MCF 10A (cell line): ENCODE data around the gene FCRL3. TPM values are rescaled to one million over a fixed set of nuclear protein-coding genes. Genes with fewer than 3 reads are reported as not detected.

Experiments used
- BruUV-seq: library from RNA; stranded (reverse); fragments of 400-500 nt; replicated peaks from 2 replicates; lab custom pipeline; 2021; lab: Mats Ljungman, UMichigan
- CTCF ChIA-PET: fragments of 300-600 bp; sonication (Branson Sonifier 250); formaldehyde crosslinking; extraction: SDS; loops from one replicate; lab custom pipeline; 2021; ENCODE audit warnings: antibody characterized with exemption, inconsistent platforms; lab: Yijun Ruan, JAX
- POLR2A ChIA-PET: fragments of 300-600, 350-650 bp; sonication (Branson Sonifier 250); formaldehyde crosslinking; extraction: SDS; loops from one replicate; lab custom pipeline; 2020; ENCODE audit warnings: antibody characterized with exemption, inconsistent platforms; lab: Yijun Ruan, JAX
- DNase-seq: peaks from one replicate; pipeline ENCODE4 v3.0.0-alpha.2; 2018; ENCODE audit not compliant: unreplicated experiment
- H3K27ac Mint-ChIP-seq: one replicate; pipeline ENCODE4 v1.8.0; 2022; ENCODE audit warnings: mild to moderate bottlenecking, low read depth, mixed read lengths; ENCODE audit not compliant: unreplicated experiment
- H3K27me3 Mint-ChIP-seq: one replicate; pipeline ENCODE4 v1.8.0; 2022; ENCODE audit warnings: mixed read lengths; ENCODE audit not compliant: insufficient read depth, unreplicated experiment
- H3K36me3 Mint-ChIP-seq: one replicate; pipeline ENCODE4 v1.8.0; 2022; ENCODE audit warnings: mild to moderate bottlenecking, moderate library complexity, mixed read lengths; ENCODE audit not compliant: insufficient read depth, unreplicated experiment
- H3K4me1 Mint-ChIP-seq: one replicate; pipeline ENCODE4 v1.8.0; 2022; ENCODE audit warnings: mixed read lengths; ENCODE audit not compliant: insufficient read depth, unreplicated experiment
- H3K4me3 Mint-ChIP-seq: one replicate; pipeline ENCODE4 v1.8.0; 2022; ENCODE audit warnings: mild to moderate bottlenecking, moderate library complexity, mixed read lengths; ENCODE audit not compliant: unreplicated experiment
- H3K9me3 Mint-ChIP-seq: one replicate; pipeline ENCODE4 v1.8.0; 2022; ENCODE audit warnings: mixed read lengths; ENCODE audit not compliant: unreplicated experiment
- intact Hi-C: fragments of 100-400 bp; cut with micrococcal nuclease; formaldehyde crosslinking; loops from 2 replicates; pipeline ENCODE4 v1.14.1; 2022
- total RNA-seq: library from RNA; stranded (reverse); gene quantifications from 2 replicates; pipeline ENCODE4 v1.2.3, GENCODE V29; 2022
- TF ChIP-seq, protein P1 (sequence below): fragments of 200-600 bp; IDR thresholded peaks from one replicate; pipeline ENCODE4 v1.8.0; 2022; ENCODE audit warnings: antibody characterized with exemption, mild to moderate bottlenecking; ENCODE audit not compliant: unreplicated experiment

FCRL3 gene
- total RNA-seq, 1 experiment from 2014 or later, result not detected

DNA sequence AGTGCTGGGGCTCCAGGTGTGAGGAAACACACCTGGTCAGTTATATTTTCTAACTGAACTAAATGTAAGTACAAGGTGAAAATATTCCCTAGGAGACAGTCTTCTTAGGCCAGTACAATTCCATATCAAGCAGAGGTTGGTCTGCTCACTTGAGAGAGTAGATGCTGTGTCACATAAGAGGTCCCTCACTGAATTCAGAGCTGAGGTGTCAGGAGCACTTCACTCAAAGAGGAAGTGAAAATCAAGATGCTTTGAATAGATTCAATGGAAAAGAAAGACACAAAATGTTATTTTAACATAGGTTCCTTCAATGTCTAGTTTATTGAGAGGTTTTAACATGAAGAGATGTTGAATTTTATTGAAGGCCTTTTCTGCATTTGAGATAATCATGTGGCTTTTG lies 4.3 kb upstream of the FCRL3 start:
- CTCF ChIA-PET, result no interaction called here
- Mint-ChIP-seq H3K4me3 (no peak overlapping the region), H3K9me3 (no peaks in the 10 kb centered on the region), H3K27me3 (peaks cover 65% of the 10 kb centered on the region), H3K4me1 (no peaks in the 10 kb centered on the region), H3K27ac (no peak overlapping the region), H3K36me3 (no peaks in the 10 kb centered on the region)
- no peak for DNase-seq
- BruUV-seq, result no TSS peak
- TF ChIP-seq, protein P1, sequence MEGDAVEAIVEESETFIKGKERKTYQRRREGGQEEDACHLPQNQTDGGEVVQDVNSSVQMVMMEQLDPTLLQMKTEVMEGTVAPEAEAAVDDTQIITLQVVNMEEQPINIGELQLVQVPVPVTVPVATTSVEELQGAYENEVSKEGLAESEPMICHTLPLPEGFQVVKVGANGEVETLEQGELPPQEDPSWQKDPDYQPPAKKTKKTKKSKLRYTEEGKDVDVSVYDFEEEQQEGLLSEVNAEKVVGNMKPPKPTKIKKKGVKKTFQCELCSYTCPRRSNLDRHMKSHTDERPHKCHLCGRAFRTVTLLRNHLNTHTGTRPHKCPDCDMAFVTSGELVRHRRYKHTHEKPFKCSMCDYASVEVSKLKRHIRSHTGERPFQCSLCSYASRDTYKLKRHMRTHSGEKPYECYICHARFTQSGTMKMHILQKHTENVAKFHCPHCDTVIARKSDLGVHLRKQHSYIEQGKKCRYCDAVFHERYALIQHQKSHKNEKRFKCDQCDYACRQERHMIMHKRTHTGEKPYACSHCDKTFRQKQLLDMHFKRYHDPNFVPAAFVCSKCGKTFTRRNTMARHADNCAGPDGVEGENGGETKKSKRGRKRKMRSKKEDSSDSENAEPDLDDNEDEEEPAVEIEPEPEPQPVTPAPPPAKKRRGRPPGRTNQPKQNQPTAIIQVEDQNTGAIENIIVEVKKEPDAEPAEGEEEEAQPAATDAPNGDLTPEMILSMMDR, result no peak
- POLR2A ChIA-PET, result no interaction called here
- intact Hi-C loops, result no loop called here

DNA sequence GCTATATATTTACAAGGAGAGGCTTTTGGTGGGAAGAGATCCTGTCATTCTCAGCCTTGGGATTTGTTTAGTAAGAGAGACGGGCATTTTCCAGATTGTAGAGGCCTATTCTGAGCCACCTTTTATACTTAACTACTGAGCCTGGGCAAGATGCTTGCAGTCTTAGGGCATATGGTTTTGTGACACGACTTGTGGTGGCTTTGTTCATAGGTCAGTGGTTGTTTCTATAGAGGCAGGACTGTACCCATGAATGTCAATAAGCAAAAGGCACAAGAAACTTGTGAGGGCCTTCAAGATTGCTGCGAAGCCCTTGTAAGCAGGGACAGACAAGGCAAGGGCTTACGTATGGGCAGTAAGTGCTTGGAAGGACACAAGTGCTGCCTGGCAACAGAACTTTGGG lies 3.4 kb upstream of the FCRL3 start:
- no peaks in the 10 kb centered on the region for H3K4me1 Mint-ChIP-seq
- TF ChIP-seq, protein P1, result no peak
- POLR2A ChIA-PET, result no interaction called here
- CTCF ChIA-PET, result interaction anchor here (0.7 kb wide), 1 partner anchor 13 kb away, joined by 4 read pairs; no protein-coding TSS in a partner anchor
- no TSS peak for BruUV-seq
- DNase-seq, result no peak
- H3K9me3 Mint-ChIP-seq, result no peaks in the 10 kb centered on the region
- peaks cover 65% of the 10 kb centered on the region for H3K27me3 Mint-ChIP-seq
- H3K36me3 Mint-ChIP-seq, result no peaks in the 10 kb centered on the region
- H3K4me3 Mint-ChIP-seq, result no peak overlapping the region
- H3K27ac Mint-ChIP-seq, result no peak overlapping the region
- intact Hi-C loops, result no loop called here

DNA sequence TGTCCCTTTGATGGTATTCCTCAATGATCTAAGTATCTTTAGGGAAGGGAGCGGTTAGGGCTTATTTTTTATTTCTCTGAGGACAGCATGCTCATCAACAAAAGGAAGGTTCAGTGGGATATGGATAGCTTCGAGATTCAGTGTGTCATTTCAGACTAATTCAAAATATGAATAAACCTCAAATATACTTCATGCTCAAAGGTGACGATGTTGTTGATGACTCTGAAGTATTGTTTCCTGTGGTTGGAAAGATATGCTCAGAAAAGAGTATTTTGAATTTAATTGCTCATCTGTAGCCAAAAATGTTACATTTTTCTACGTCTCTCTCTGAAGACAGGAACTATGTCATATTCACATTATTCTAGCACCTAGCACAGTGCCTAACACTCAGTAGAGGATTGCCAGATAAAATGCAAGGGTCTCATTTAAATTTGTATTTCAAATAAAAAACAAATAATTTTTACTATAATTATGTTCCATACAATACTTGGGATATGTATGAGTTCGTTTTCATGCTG lies 1.8 kb upstream of the FCRL3 start:
- no TSS peak for BruUV-seq
- no peak overlapping the region for H3K27ac Mint-ChIP-seq
- no peaks in the 10 kb centered on the region for H3K36me3 Mint-ChIP-seq
- DNase-seq, result no peak
- H3K9me3 Mint-ChIP-seq, result no peaks in the 10 kb centered on the region
- H3K4me3 Mint-ChIP-seq, result no peak overlapping the region
- ChIA-PET CTCF (interaction anchor here (1.1 kb wide), 1 partner anchor 287 kb away, joined by 3 read pairs; no protein-coding TSS in a partner anchor), POLR2A (no interaction called here)
- TF ChIP-seq, protein P1, result no peak
- H3K4me1 Mint-ChIP-seq, result no peaks in the 10 kb centered on the region
- peaks cover 67% of the 10 kb centered on the region for H3K27me3 Mint-ChIP-seq
- intact Hi-C loops, result no loop called here

DNA sequence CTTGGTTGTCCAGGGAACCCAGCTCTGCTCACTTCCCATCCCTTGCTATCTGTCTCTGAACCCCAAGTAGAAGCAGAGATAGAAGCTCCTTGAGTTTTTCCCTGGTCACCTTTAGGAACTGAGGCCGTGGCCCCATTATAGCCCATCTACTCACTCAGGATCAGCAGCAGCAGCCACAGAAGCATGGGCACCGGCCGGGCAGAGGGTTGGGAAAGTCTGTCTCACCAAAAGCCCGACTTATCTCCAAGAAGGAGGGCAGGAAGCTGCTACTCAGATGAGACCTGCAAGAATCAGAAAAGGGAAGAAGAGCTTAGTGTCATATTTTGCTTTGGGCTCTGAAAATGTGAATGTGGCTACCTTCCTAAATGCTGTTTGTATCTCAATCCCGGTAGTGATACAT lies 264 bp downstream of the FCRL3 start:
- Mint-ChIP-seq H3K27me3 (peaks cover 68% of the 10 kb centered on the region), H3K9me3 (no peaks in the 10 kb centered on the region), H3K27ac (no peak overlapping the region), H3K4me3 (no peak overlapping the region), H3K4me1 (no peaks in the 10 kb centered on the region), H3K36me3 (no peaks in the 10 kb centered on the region)
- TF ChIP-seq, protein P1, result no peak
- ChIA-PET CTCF (interaction anchor here (1.5 to 2.0 kb wide), 2 partner anchors 120 to 421 kb away, joined by 3 to 10 read pairs; no protein-coding TSS in a partner anchor), POLR2A (no interaction called here)
- BruUV-seq, result no TSS peak
- no peak for DNase-seq
- intact Hi-C loops, result no loop called here
